Right hindlimb (tissue), 1 donor: ENCODE results near the gene CCBE1.

Experiments
- DNase-seq: peaks from one replicate; pipeline ENCODE4 v3.0.0-alpha.2; 2018

CCBE1 gene

GRCh38 chr18:59437851-59438569 is 259.2 kb downstream of the CCBE1 start:
- DNase-seq = no peak

- no peak for DNase-seq
Measured at GRCh38 chr18:59432803-59433597, 264.2 kb downstream of the CCBE1 start.

- no peak for DNase-seq
Measured at GRCh38 chr18:59431131-59431530, 266.1 kb downstream of the CCBE1 start.

DNA sequence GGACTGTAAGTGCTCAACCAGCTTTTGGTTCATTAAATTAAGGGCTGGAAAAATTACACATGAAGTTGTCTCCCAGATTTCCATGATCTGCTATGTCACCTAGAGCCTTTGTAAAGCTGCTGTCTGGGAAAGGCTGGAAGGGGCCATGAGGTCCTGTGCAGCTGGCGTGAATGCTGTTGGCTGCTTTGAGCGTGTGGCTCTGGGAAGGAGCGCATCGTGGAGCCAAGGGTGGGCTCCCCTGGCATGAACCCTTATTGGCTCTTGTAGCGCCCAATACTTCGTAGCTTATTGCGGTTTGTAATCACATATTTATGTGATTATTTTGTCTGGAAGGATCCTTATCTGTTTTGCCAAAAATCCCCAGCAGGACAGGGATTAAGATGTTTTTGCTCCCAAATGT is 267.6 kb downstream of the CCBE1 start:
- DNase-seq = no peak

- no peak for DNase-seq
Measured at GRCh38 chr18:59428018-59428417, 269.2 kb downstream of the CCBE1 start.

- no peak for DNase-seq
Measured at GRCh38 chr18:59426855-59427254, 270.4 kb downstream of the CCBE1 start.

- peak; percentile 66 for DNase-seq
Measured at GRCh38 chr18:59423259-59423658, 274.0 kb downstream of the CCBE1 start.

DNA sequence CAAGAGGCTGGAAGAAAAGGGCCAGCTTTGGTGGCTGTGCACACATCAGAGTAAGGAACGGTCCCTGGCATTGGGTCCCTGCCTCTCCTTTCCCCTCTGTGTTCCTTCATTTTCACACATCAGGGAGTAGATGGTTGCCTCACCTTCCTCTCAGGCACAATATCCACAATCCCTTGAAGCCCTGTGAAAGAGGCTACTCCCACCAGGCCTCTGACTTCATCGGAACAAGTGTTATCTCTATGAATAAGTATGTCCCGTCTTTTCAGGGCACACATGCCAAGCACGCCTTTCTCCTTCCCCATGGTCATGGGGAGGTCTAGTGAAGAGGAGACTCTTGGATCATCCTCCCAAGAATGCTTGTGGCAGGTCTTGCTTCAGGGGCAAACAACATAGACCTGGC is 277.0 kb downstream of the CCBE1 start:
- DNase-seq = no peak

DNA sequence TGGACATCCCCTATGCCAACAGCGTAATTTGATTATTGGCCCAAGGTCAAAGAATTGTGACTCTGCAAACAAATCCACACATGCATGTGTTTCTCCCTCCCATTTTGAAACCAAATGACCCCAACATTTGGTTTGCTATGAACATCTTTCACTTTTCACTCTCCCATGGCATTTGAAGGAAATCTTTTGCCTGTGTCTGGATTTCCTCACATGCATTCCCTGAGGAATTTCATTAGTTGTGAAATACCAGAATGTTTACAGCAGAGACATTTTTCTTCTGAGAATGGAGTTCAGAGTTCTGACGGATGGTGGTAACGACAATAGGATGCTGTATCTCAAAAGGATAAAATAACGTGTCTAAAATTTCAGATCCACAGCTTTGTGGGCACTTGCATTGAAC is 277.8 kb downstream of the CCBE1 start:
- DNase-seq = no peak

DNA sequence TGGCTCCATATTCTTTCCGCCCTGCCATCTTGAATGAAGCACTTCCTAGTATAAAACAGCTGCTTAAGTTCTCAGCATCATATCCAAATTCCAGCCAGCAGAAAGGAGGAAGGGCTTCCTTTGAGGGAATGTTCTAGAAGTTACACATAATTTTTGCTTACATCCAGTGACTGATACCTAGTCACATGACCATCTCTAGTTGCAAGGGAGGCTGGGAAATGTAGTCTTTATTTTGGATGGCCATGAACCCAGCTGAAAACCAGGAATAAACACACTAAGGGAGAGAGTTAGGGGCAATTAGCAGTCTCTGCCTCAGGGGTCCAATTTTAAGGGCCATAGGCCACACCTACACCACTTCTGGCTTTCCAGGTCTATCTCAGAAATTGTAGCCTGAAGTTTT is 280.4 kb downstream of the CCBE1 start:
- no peak for DNase-seq

GRCh38 chr18:59414111-59414653 is 283.0 kb downstream of the CCBE1 start:
- DNase-seq = no peak

GRCh38 chr18:59402432-59403090 is 294.7 kb downstream of the CCBE1 start:
- peak; percentile 77 for DNase-seq

GRCh38 chr18:59400407-59400806 is 296.8 kb downstream of the CCBE1 start:
- no peak for DNase-seq

GRCh38 chr18:59395226-59396175 is 301.7 kb downstream of the CCBE1 start:
- DNase-seq = no peak

- DNase-seq = no peak
Measured at GRCh38 chr18:59393381-59393780, 303.8 kb downstream of the CCBE1 start.

DNA sequence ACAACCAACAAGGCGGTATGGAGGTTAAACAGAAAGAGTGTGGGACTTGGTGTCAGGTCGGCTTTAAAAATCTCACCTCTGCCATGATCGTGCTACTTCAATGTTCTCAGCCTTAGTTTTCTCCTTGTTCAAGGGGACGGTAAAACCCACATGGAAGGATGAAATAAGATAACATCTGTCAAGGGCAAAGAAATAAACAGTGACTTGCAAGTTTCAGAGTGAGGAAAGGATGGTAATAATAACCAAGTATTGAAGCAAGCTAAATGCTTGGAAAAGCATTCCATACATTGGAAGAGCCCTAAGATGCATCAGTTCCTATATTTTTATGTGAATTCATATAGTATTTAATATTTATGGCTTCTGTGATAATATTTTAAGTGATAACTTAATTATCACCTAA is 308.4 kb downstream of the CCBE1 start:
- DNase-seq = no peak

DNA sequence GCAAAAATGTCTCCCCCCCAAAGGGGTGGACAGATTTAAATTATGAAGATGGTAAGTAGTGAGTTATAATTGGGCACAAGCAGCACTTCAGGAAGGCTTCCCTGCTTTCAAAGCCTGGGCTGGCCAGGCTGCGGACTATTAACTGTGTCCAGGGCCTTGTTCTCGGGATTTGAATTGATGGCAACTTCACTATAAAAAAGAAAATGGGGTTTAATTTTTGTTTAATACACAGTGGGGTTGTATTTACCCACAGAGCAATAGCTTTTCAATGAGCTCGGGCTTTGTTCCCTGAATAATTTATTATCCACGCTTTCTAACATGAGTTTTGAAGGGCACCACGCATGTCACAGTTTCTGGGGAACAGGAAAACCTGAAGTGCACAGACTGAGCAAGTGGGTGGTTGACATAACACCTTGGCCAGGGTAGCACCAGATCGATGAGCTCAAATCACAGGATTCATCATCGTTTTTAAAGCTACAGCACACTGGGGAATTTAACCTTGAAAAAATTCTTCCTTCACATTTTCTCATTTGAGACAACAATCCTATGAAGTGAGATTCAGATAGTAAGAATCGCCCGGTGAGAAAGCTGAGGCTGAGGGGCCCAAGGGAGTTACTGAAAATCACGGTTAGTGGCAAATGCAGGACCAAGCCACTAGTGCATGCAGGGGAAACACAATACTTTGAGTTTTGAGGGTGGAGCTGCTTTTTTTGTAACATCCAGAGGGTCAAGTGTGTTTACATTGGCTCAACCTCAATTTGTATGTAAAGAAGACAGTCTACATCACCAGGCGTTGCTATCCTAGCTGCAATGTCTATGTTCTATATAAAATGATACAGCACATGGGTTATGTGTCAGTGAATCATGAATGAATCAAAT is 309.3 kb downstream of the CCBE1 start:
- no peak for DNase-seq

GRCh38 chr18:59386909-59387686 is 310.1 kb downstream of the CCBE1 start:
- no peak for DNase-seq

GRCh38 chr18:59385191-59385590 is 312.0 kb downstream of the CCBE1 start:
- no peak for DNase-seq

DNA sequence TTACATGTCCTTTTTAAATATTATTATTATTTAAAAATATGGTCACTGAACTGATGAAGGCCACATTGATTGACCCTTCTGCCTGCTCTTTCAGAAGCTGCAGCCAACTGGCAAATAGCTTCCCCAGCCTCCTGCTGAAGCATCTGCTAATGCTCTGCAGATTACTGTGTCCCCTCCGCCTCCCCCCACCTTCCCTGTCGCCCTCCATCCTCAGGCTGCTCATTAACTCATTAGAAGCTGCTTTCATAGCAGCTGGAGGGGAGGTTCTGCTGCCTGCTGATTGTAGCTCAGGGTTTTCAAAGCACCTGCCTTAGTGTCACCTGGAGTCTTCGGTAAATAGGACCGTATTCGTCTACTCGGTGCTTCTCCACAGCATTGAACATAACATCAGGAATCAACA is 313.4 kb downstream of the CCBE1 start:
- DNase-seq = no peak

DNA sequence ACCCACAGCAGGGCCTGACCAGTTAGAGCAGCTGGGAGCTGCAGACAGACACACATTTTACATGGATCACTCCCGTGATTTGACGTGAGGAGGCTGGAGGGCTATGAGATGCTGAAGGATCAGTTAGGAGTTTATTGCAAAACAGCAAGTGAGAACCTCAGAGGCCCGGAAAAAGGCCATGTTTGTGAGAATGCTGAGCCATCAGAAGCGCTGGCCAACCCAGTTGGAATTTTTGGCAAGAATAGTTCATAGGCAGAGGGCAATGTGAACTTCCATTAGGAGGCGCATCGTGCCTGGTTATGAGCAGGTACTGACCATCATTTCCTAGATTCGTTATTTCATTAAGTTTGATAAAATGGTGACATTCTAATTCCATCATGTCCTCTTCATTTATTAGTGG is 314.8 kb downstream of the CCBE1 start:
- DNase-seq = no peak
